GM19455 (cell line): ENCODE data around the gene ZCCHC14.
"Not testable (repeated sequence)": the region's sequence is repeated elsewhere in the genome, so short reads cannot be mapped to it uniquely, and the experiment has no call there.

Source experiments
- ATAC-seq: cut with Tn5 transposase; IDR thresholded peaks from one replicate; pipeline ENCODE4 v1.9.1; 2021; ENCODE audit not compliant: unreplicated experiment

The ZCCHC14 gene

GRCh38 chr16:87366930-87367329, 125.9 kb downstream of the ZCCHC14 start:
- ATAC-seq, result no peak

GRCh38 chr16:87366288-87366687, 126.5 kb downstream of the ZCCHC14 start:
- ATAC-seq, result no peak

- no peak for ATAC-seq
Measured at GRCh38 chr16:87365021-87365713, 127.7 kb downstream of the ZCCHC14 start.

- ATAC-seq, result no peak
Measured at GRCh38 chr16:87363771-87364455, 128.9 kb downstream of the ZCCHC14 start.

- not testable (repeated sequence) for ATAC-seq
Measured at GRCh38 chr16:87362828-87363559, 129.8 kb downstream of the ZCCHC14 start.

GRCh38 chr16:87361916-87362619, 130.8 kb downstream of the ZCCHC14 start:
- no peak for ATAC-seq

- ATAC-seq, result no peak
Measured at GRCh38 chr16:87360862-87361610, 131.8 kb downstream of the ZCCHC14 start.

GRCh38 chr16:87359121-87359520, 133.7 kb downstream of the ZCCHC14 start:
- no peak for ATAC-seq

- ATAC-seq, result no peak
Measured at GRCh38 chr16:87358696-87359095, 134.1 kb downstream of the ZCCHC14 start.

- ATAC-seq, result no peak
Measured at GRCh38 chr16:87358250-87358649, 134.6 kb downstream of the ZCCHC14 start.

GRCh38 chr16:87356491-87356853, 136.4 kb downstream of the ZCCHC14 start:
- ATAC-seq, result no peak
